PFSK-1 (cell line): Measurements from ENCODE around the gene PCDHGC3.

Experiments
- FOXP2 ChIP-seq: optimal IDR thresholded peaks from 2 replicates; pipeline ENCODE3; 2011; ENCODE audit warnings: borderline replicate concordance, control low read depth, inconsistent platforms; ENCODE audit not compliant: insufficient read depth; ENCODE audit errors: extremely low read length, extremely low read depth
- POLR2AphosphoS5 ChIP-seq: IDR thresholded peaks from 2 replicates; pipeline ENCODE4 v1.6.1; 2012; ENCODE audit warnings: low read depth, mild to moderate bottlenecking, control low read depth, low read length, moderate library complexity
- REST ChIP-seq, 2 experiments: IDR thresholded peaks; 2 replicates each; pipeline versions ENCODE4 v1.6.1 to v1.8.0; 2011 to 2012; ENCODE audit warnings: low read depth in 2 of 2, low read length in 2 of 2, control low read depth in 1 of 2, inconsistent platforms in 1 of 2, mild to moderate bottlenecking in 1 of 2, moderate library complexity in 1 of 2; ENCODE audit not compliant: insufficient read depth in 1 of 2
- SIN3A ChIP-seq: IDR thresholded peaks from 2 replicates; pipeline ENCODE4 v1.6.1; 2012; ENCODE audit warnings: mild to moderate bottlenecking, low read length, moderate library complexity, borderline replicate concordance; ENCODE audit not compliant: insufficient read depth
- TAF1 ChIP-seq: IDR thresholded peaks from 2 replicates; pipeline ENCODE4 v1.6.1; 2012; ENCODE audit warnings: low read length, control low read depth, borderline replicate concordance; ENCODE audit not compliant: insufficient read depth

PCDHGC3 gene

GRCh38 chr5:141441571-141442170 lies 34.1 kb upstream of the PCDHGC3 start:
- TF ChIP-seq TAF1: no peak
- TF ChIP-seq SIN3A: no peak
- TF ChIP-seq POLR2AphosphoS5: no peak
- TF ChIP-seq FOXP2: no peak
- no peak for TF ChIP-seq REST (IDR thresholded peaks at IDR 0.05; ENCODE audit: insufficient read depth in 1 of 2, low read depth in 2 of 2, low read length in 2 of 2)

DNA sequence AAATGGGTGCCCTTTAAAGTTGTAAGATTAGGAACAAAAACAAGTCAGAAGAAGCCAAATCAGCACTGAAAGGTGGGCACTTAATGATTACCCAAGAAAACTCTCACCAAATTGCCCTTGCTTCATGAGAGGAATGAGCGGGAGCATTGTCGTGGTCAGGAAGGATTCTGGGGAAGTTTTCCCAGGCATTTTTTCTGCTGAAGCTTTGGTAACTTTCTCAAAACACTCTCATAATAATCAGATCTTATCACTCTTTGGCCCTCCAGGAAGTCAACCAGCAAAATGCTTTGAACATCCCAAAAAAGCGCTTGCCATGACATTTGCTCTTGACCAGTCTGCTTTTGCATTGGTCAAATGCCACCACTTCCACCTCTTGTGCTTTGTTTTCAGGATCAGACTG lies 10.4 kb upstream of the PCDHGC3 start:
- no peak for TF ChIP-seq TAF1
- TF ChIP-seq REST (IDR thresholded peaks at IDR 0.05; ENCODE audit: insufficient read depth in 1 of 2, low read depth in 2 of 2, low read length in 2 of 2): no peak
- TF ChIP-seq FOXP2: no peak
- TF ChIP-seq POLR2AphosphoS5: no peak
- TF ChIP-seq SIN3A: no peak

DNA sequence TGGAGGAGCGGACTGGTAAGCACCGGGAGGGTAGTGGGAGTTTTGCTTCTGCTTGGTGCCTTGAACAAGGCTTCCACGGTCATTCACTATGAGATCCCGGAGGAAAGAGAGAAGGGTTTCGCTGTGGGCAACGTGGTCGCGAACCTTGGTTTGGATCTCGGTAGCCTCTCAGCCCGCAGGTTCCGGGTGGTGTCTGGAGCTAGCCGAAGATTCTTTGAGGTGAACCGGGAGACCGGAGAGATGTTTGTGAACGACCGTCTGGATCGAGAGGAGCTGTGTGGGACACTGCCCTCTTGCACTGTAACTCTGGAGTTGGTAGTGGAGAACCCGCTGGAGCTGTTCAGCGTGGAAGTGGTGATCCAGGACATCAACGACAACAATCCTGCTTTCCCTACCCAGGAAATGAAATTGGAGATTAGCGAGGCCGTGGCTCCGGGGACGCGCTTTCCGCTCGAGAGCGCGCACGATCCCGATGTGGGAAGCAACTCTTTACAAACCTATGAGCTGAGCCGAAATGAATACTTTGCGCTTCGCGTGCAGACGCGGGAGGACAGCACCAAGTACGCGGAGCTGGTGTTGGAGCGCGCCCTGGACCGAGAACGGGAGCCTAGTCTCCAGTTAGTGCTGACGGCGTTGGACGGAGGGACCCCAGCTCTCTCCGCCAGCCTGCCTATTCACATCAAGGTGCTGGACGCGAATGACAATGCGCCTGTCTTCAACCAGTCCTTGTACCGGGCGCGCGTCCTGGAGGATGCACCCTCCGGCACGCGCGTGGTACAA lies 556 bp downstream of the PCDHGC3 start:
- TF ChIP-seq TAF1 (no peak), POLR2AphosphoS5 (0 out of 2 replicates have a peak, but pooled peaks have one; percentile 16), FOXP2 (peak; percentile 24), SIN3A (no peak), REST (IDR thresholded peaks at IDR 0.05; ENCODE audit: insufficient read depth in 1 of 2, low read depth in 2 of 2, low read length in 2 of 2) (peak; percentile 11 to 52; a peak in 2 of 4 replicates)

DNA sequence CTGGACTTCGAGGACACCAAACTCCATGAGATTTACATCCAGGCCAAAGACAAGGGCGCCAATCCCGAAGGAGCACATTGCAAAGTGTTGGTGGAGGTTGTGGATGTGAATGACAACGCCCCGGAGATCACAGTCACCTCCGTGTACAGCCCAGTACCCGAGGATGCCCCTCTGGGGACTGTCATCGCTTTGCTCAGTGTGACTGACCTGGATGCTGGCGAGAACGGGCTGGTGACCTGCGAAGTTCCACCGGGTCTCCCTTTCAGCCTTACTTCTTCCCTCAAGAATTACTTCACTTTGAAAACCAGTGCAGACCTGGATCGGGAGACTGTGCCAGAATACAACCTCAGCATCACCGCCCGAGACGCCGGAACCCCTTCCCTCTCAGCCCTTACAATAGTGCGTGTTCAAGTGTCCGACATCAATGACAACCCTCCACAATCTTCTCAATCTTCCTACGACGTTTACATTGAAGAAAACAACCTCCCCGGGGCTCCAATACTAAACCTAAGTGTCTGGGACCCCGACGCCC lies 1.3 kb downstream of the PCDHGC3 start:
- TF ChIP-seq FOXP2: no peak
- TF ChIP-seq SIN3A: no peak
- TF ChIP-seq REST (IDR thresholded peaks at IDR 0.05; ENCODE audit: insufficient read depth in 1 of 2, low read depth in 2 of 2, low read length in 2 of 2): no peak
- no peak for TF ChIP-seq POLR2AphosphoS5
- no peak for TF ChIP-seq TAF1
